ENCODE results near the gene ATAD3A. TPM values are rescaled to one million over a fixed set of nuclear protein-coding genes. Genes with fewer than 3 reads are reported as not detected.

Gene ATAD3A
- polyA plus RNA-seq, 1 of the 3 experiments (the other 2 are of a cell fraction): 40.2 TPM

DNA sequence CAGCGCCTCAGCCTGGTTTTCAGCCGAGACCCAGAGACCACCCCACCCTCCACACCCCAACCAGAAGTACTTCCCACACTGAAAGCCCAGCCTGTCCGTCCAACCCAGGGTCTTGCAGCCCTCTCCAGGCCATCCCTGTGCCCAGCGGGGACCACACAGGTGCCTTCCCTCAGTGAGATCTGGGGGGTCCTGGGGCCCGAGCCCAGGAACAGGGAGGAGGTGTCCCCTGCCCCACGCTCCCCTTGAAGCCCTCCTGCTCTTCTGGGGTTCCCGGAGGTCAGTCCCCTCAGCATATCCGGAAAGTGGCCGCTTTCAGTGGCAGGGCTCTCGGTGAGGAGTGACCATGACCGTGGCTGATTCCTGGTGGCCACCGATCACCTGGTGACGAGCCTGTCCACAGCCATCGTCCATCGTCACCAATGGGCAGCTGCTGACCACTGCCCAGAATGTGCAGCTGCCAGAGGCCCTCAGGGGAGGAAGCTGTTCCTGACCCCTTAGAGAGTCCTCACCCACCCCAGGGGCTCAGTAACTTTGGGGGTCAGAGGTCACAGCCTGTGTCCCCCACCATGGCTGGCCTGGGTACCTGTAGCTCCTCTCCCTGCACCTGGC is 25.1 kb downstream of the ATAD3A start:
- POLR2A ChIA-PET: no interaction called here
- CTCF ChIA-PET: no interaction called here
- Histone ChIP-seq H3K27me3 (ENCODE audit: insufficient read depth) (no peaks in the 10 kb centered on the region), H3K79me2 (ENCODE audit: insufficient read depth) (no peaks in the 10 kb centered on the region), H4K20me1 (ENCODE audit: insufficient read depth) (no peaks in the 10 kb centered on the region), H2AFZ (ENCODE audit: low read depth) (no peak overlapping the region), H3K9me2 (no peaks in the 10 kb centered on the region), H3K9ac (no peak overlapping the region), H3K4me3 (ENCODE audit: low read depth in 2 of 2, low read length in 1 of 2) (no peak overlapping the region), H3K4me1 (ENCODE audit: control insufficient read depth in 1 of 2, insufficient read depth in 2 of 2, low read depth in 1 of 2, low read length in 1 of 2) (peaks cover 0 to 14% of the 10 kb centered on the region in 2 experiments; a peak in 1 of 4 replicates), H3K4me2 (no peak overlapping the region), H3K36me3 (replicated peaks in 1 of 2; ENCODE audit: control insufficient read depth in 1 of 2, insufficient read depth in 2 of 2, low read length in 1 of 2) (peaks cover 5 to 26% of the 10 kb centered on the region in 2 experiments), H3K9me3 (no peaks in the 10 kb centered on the region), H3K27ac (ENCODE audit: low read depth in 2 of 2, low read length in 1 of 2) (no peak overlapping the region), H3F3A (replicated peaks; ENCODE audit: insufficient read depth) (peaks cover 5% of the 10 kb centered on the region)
- no peak for TF ChIP-seq EP300 (IDR thresholded peaks at IDR 0.05; ENCODE audit: borderline replicate concordance in 1 of 2, low read depth in 1 of 2, low read length in 1 of 2)
- no peak for TF ChIP-seq TEAD4 (IDR thresholded peaks at IDR 0.05; ENCODE audit: borderline replicate concordance, insufficient read depth)
- TF ChIP-seq MXI1 (IDR thresholded peaks at IDR 0.05; ENCODE audit: low read depth, low read length): no peak
- no peak for TF ChIP-seq SIN3A (IDR thresholded peaks at IDR 0.05; ENCODE audit: borderline replicate concordance, low read depth, low read length)
- TF ChIP-seq TCF12 (IDR thresholded peaks at IDR 0.05): no peak
- TF ChIP-seq ELF1 (IDR thresholded peaks at IDR 0.05): no peak
- TF ChIP-seq, protein P1, sequence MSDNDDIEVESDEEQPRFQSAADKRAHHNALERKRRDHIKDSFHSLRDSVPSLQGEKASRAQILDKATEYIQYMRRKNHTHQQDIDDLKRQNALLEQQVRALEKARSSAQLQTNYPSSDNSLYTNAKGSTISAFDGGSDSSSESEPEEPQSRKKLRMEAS (IDR thresholded peaks at IDR 0.05; ENCODE audit: low read depth): no peak
- no peak for TF ChIP-seq RXRA (IDR thresholded peaks at IDR 0.05; ENCODE audit: borderline replicate concordance, low read depth)
- TF ChIP-seq GATA2 (CRISPR knock-in tag; IDR thresholded peaks at IDR 0.05): no peak
- no peak for TF ChIP-seq RCOR1 (IDR thresholded peaks at IDR 0.05; ENCODE audit: low read length)
- no peak for TF ChIP-seq RAD21 (IDR thresholded peaks at IDR 0.05; ENCODE audit: low read length)
- TF ChIP-seq EZH2phosphoT487 (IDR thresholded peaks at IDR 0.05; ENCODE audit: borderline replicate concordance, low read depth): no peak
- 91% methylated on average over 4 of the region's 15 CpGs for WGBS (ENCODE audit: low lambda C conversion rate)
- no peak for DNase-seq

DNA sequence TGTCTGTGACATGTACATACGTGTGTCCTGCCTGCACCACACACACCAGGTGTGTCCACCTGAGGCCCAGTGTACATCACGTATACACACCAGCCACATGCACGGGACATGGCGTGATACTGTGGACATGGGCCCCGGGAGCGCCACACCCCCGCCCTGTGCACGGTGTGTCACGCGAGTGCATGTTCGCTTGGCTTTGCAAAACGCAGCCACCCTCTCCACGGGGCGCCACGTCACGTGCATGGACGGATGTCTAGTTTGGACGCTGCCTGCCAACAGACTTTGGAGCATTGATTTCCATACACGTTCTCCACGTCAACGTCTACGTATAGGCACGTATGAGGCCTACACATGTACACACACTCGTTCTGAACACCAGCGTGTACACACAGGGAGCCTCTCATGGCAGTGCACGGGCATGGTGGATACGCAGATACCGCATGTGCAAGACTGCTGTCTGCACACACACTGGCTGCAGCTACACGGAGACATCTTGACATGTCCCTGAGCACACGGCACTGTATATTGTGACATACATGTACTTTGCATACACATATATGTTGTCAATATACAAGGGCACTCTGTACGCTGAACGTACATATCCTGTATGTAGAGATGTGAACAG is 25.8 kb downstream of the ATAD3A start:
- ChIA-PET CTCF (no interaction called here), POLR2A (no interaction called here)
- Histone ChIP-seq H3K36me3 (replicated peaks in 1 of 2; ENCODE audit: control insufficient read depth in 1 of 2, insufficient read depth in 2 of 2, low read length in 1 of 2) (peaks cover 0 to 31% of the 10 kb centered on the region in 2 experiments), H2AFZ (ENCODE audit: low read depth) (no peak overlapping the region), H3K27me3 (ENCODE audit: insufficient read depth) (no peaks in the 10 kb centered on the region), H3K79me2 (ENCODE audit: insufficient read depth) (no peaks in the 10 kb centered on the region), H3F3A (replicated peaks; ENCODE audit: insufficient read depth) (peaks cover 5% of the 10 kb centered on the region), H3K4me3 (ENCODE audit: low read depth in 2 of 2, low read length in 1 of 2) (no peak overlapping the region), H3K4me2 (no peak overlapping the region), H3K27ac (ENCODE audit: low read depth in 2 of 2, low read length in 1 of 2) (no peak overlapping the region), H3K9ac (no peak overlapping the region), H3K9me3 (no peaks in the 10 kb centered on the region), H3K9me2 (no peaks in the 10 kb centered on the region), H3K4me1 (ENCODE audit: control insufficient read depth in 1 of 2, insufficient read depth in 2 of 2, low read depth in 1 of 2, low read length in 1 of 2) (peaks cover 0 to 14% of the 10 kb centered on the region in 2 experiments; a peak in 1 of 4 replicates), H4K20me1 (ENCODE audit: insufficient read depth) (no peaks in the 10 kb centered on the region)
- 97% methylated on average over 18 of the region's 32 CpGs for WGBS (ENCODE audit: low lambda C conversion rate)
- DNase-seq: no peak
- TF ChIP-seq SIN3A (IDR thresholded peaks at IDR 0.05; ENCODE audit: borderline replicate concordance, low read depth, low read length) (no peak), POLR2AphosphoS5 (IDR thresholded peaks at IDR 0.05; ENCODE audit: low read depth, low read length) (no peak), YY1 (IDR thresholded peaks at IDR 0.05; ENCODE audit: low read depth) (no peak), RAD21 (IDR thresholded peaks at IDR 0.05; ENCODE audit: low read length) (no peak), CHD2 (IDR thresholded peaks at IDR 0.05; ENCODE audit: low read length, partially characterized antibody) (no peak), RXRA (IDR thresholded peaks at IDR 0.05; ENCODE audit: borderline replicate concordance, low read depth) (no peak), RCOR1 (IDR thresholded peaks at IDR 0.05; ENCODE audit: low read length) (no peak), MEF2A (IDR thresholded peaks at IDR 0.05; ENCODE audit: borderline replicate concordance, low read depth) (no peak)
